Endometrium (tissue), 2 donors: ENCODE data around the gene NDUFS8.

Experiments
- FAIRE-seq: peaks from 2 replicates; lab custom pipeline; 2012; peaks lifted over from hg19 to GRCh38; lab: Jason Lieb, UNC
- donor health status: control.
- donor health status: control.

NDUFS8 gene

GRCh38 chr11:68036717-68037239 lies 6.3 kb downstream of the NDUFS8 start:
- FAIRE-seq, result no peak

GRCh38 chr11:68037411-68038225 lies 7.1 kb downstream of the NDUFS8 start:
- no peak for FAIRE-seq

GRCh38 chr11:68038226-68038717 lies 7.8 kb downstream of the NDUFS8 start:
- FAIRE-seq, result no peak

- FAIRE-seq, result no peak
These were observed 8.4 kb downstream of the NDUFS8 start, which contains the start of gene TCIRG1 for GRCh38 chr11:68038718-68039525. TCIRG1 (plus strand) TSS chr11:68039025; CDS start chr11:68041272, 2,247 bp downstream.

GRCh38 chr11:68039526-68040086 lies 9.1 kb downstream of the NDUFS8 start:
- no peak for FAIRE-seq

GRCh38 chr11:68040101-68040956 lies 9.8 kb downstream of the NDUFS8 start:
- no peak for FAIRE-seq

- FAIRE-seq, result no peak
These were observed 10.6 kb downstream of the NDUFS8 start for GRCh38 chr11:68040957-68041591.

GRCh38 chr11:68041617-68042218 lies 11.2 kb downstream of the NDUFS8 start:
- FAIRE-seq, result no peak

- FAIRE-seq, result no peak
These were observed 11.9 kb downstream of the NDUFS8 start for GRCh38 chr11:68042219-68043028.

- FAIRE-seq, result no peak
These were observed 12.5 kb downstream of the NDUFS8 start for GRCh38 chr11:68043029-68043348.

GRCh38 chr11:68043349-68044144 lies 13.1 kb downstream of the NDUFS8 start:
- no peak for FAIRE-seq

- no peak for FAIRE-seq
These were observed 13.8 kb downstream of the NDUFS8 start for GRCh38 chr11:68044145-68044813.

GRCh38 chr11:68044898-68045351 lies 14.4 kb downstream of the NDUFS8 start:
- FAIRE-seq, result no peak

- FAIRE-seq, result no peak
These were observed 17.2 kb downstream of the NDUFS8 start for GRCh38 chr11:68047437-68048290.

- no peak for FAIRE-seq
These were observed 18.4 kb downstream of the NDUFS8 start for GRCh38 chr11:68048681-68049508.
